Prostate gland (tissue), 2 donors: Measurements from ENCODE around the gene ING5.

ENCODE experiments used
- POLR2A ChIP-seq: fragments of 450-650 bp; IDR thresholded peaks from one replicate; pipeline ENCODE4 v1.6.1; 2016; ENCODE audit warnings: antibody characterized with exemption, mild to moderate bottlenecking
- TF ChIP-seq, protein P1 (sequence below), 4 experiments: fragments of 200-600 bp in 2 of 4; fragments of 450-650 bp in 2 of 4; sonication (generic) in 2 of 4; IDR thresholded peaks; 1 replicate in 3 of 4; 2 replicates in 1 of 4; pipeline ENCODE4 v1.5.1; 2016 to 2019; ENCODE audit warnings: antibody characterized with exemption in 4 of 4, mild to moderate bottlenecking in 2 of 4, moderate library complexity in 2 of 4

DNA sequence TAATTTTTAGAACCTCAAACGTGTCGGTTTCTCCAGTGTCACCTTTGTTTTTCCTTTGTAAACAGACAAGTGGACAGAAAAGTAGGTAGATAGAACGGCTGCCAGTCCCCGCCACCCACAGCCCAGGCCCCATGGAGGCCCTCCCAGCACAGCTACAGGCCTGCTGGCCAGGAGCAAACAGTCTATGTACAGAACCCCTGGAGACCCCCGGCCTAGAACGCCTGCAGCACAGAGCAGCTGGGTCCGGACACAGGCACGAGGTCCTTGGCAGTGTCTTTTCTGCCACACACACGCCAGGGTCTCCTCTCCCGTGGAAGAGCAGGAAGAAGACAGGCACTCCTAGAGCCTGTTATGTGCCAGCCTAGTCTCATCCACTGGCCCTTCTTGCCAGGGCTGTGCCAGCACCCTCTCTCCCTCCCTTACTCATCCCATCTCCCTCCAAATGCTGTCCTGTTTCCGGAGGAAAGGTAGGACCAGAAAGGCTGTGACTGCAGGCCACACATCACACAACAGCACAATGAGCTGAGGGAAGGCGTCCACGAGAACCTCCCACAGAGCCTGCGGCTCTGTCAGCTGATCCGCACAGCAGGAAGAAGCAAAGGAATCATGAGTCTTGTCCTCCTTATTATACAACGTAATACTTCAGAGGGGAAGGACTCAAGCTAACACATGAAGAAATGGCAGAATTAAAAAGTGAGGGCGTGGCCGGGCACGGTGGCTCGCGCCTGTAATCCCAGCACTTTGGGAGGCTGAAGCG lies 22.9 kb upstream of the ING5 start:
- TF ChIP-seq, protein P1, sequence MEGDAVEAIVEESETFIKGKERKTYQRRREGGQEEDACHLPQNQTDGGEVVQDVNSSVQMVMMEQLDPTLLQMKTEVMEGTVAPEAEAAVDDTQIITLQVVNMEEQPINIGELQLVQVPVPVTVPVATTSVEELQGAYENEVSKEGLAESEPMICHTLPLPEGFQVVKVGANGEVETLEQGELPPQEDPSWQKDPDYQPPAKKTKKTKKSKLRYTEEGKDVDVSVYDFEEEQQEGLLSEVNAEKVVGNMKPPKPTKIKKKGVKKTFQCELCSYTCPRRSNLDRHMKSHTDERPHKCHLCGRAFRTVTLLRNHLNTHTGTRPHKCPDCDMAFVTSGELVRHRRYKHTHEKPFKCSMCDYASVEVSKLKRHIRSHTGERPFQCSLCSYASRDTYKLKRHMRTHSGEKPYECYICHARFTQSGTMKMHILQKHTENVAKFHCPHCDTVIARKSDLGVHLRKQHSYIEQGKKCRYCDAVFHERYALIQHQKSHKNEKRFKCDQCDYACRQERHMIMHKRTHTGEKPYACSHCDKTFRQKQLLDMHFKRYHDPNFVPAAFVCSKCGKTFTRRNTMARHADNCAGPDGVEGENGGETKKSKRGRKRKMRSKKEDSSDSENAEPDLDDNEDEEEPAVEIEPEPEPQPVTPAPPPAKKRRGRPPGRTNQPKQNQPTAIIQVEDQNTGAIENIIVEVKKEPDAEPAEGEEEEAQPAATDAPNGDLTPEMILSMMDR (IDR thresholded peaks at IDR 0.05): no peak
- TF ChIP-seq POLR2A: no peak
